ENCODE measurements around the gene KIZ. TPM values are rescaled to one million over a fixed set of nuclear protein-coding genes. Genes with fewer than 3 reads are reported as not detected.
A peak's percentile ranks its signal among the peaks of the same experiment; 100 is the strongest.

The KIZ gene
- total RNA-seq, 1 experiment from 2014 or later = 9.1 TPM

GRCh38 chr20:21180248-21180647 lies 54.4 kb downstream of the KIZ start:
- H3K4me1 ChIP-seq (ENCODE audit: insufficient read depth, low read length, poor library complexity, severe bottlenecking) = no peaks in the 10 kb centered on the region
- DNase-seq (ENCODE audit: low spot score) = no peak

GRCh38 chr20:21181028-21181427 lies 55.1 kb downstream of the KIZ start:
- TF ChIP-seq, protein P1, sequence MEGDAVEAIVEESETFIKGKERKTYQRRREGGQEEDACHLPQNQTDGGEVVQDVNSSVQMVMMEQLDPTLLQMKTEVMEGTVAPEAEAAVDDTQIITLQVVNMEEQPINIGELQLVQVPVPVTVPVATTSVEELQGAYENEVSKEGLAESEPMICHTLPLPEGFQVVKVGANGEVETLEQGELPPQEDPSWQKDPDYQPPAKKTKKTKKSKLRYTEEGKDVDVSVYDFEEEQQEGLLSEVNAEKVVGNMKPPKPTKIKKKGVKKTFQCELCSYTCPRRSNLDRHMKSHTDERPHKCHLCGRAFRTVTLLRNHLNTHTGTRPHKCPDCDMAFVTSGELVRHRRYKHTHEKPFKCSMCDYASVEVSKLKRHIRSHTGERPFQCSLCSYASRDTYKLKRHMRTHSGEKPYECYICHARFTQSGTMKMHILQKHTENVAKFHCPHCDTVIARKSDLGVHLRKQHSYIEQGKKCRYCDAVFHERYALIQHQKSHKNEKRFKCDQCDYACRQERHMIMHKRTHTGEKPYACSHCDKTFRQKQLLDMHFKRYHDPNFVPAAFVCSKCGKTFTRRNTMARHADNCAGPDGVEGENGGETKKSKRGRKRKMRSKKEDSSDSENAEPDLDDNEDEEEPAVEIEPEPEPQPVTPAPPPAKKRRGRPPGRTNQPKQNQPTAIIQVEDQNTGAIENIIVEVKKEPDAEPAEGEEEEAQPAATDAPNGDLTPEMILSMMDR (conservative IDR thresholded peaks at IDR 0.05; ENCODE audit: low read depth, low read length) = no peak
- no peak for TF ChIP-seq EZH2 (IDR thresholded peaks at IDR 0.05; ENCODE audit: borderline replicate concordance, low read depth, low read length, poor library complexity, severe bottlenecking)
- no peaks in the 10 kb centered on the region for H3K27me3 ChIP-seq (replicated peaks; ENCODE audit: insufficient read depth, low read depth, low read length, poor library complexity)
- BruUV-seq (replicated peaks) = no TSS peak
- H3K4me1 ChIP-seq (ENCODE audit: insufficient read depth, low read length, poor library complexity, severe bottlenecking) = no peaks in the 10 kb centered on the region
- intact Hi-C loops (cut with micrococcal nuclease; ENCODE audit: unreplicated experiment) = no loop called here
- H3K36me3 ChIP-seq (ENCODE audit: insufficient read depth, low read length, poor library complexity, severe bottlenecking) = no peaks in the 10 kb centered on the region
- DNase-seq (ENCODE audit: low spot score) = no peak
- ChIA-PET POLR2A (ENCODE audit: low non-redundant PET) (no interaction called here), CTCF (no interaction called here)
- no peak overlapping the region for H3K4me3 ChIP-seq (ENCODE audit: low read depth, low read length, poor library complexity, severe bottlenecking)
- H3K9me3 ChIP-seq (ENCODE audit: low read depth, low read length, poor library complexity, severe bottlenecking) = peaks cover 10% of the 10 kb centered on the region
- H3K27ac ChIP-seq (ENCODE audit: low read depth, low read length, poor library complexity, severe bottlenecking) = no peak overlapping the region

More at GRCh38 chr20:21180248-21180647, 54.4 kb downstream of the KIZ start:
- H3K4me3 ChIP-seq (ENCODE audit: low read depth, low read length, poor library complexity, severe bottlenecking) = no peak overlapping the region
- intact Hi-C loops (cut with micrococcal nuclease; ENCODE audit: unreplicated experiment) = no loop called here
- no peaks in the 10 kb centered on the region for H3K36me3 ChIP-seq (ENCODE audit: insufficient read depth, low read length, poor library complexity, severe bottlenecking)
- TF ChIP-seq, protein P1 (conservative IDR thresholded peaks at IDR 0.05; ENCODE audit: low read depth, low read length) = no peak
- TF ChIP-seq EZH2 (IDR thresholded peaks at IDR 0.05; ENCODE audit: borderline replicate concordance, low read depth, low read length, poor library complexity, severe bottlenecking) = no peak
- BruUV-seq (replicated peaks) = no TSS peak
- POLR2A ChIA-PET (ENCODE audit: low non-redundant PET) = no interaction called here
- CTCF ChIA-PET = no interaction called here
- no peak overlapping the region for H3K27ac ChIP-seq (ENCODE audit: low read depth, low read length, poor library complexity, severe bottlenecking)
- H3K27me3 ChIP-seq (replicated peaks; ENCODE audit: insufficient read depth, low read depth, low read length, poor library complexity) = no peaks in the 10 kb centered on the region
- H3K9me3 ChIP-seq (ENCODE audit: low read depth, low read length, poor library complexity, severe bottlenecking) = peaks cover 10% of the 10 kb centered on the region

DNA sequence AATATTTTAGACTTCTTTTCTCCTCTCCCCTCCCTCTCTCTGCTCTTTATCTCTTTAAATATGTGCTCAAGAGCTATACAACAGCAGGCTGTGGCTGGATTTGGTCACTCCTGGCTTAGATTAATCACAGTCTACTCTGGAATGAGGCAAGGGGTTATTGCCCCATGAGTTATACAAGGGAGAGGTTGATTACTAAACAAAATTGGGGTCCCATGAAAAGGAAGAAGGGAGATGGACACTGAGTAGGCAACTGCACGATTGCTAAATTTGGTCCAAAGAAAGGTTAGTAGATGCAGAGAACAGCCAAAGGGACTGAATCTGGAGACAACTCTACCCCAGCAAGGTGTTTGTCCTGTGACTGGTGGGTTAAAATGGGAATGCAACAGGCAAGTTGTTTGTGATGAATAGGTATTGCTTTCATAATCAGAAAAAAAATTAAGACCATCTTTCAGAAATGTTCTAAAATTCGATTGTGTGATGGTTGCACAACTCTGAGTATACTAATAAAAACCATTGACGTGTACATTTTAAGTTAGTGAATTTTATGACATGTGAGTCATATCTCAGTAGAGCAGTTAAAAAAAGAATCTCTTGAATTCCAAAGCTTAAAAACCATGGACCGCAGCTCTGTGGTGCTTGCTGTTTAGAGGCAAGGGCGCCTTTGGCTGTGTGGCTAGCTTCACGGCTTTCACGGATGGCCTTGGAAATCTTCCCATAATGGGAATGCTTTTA lies 57.1 kb downstream of the KIZ start:
- H3K4me3 ChIP-seq (ENCODE audit: low read depth, low read length, poor library complexity, severe bottlenecking) = no peak overlapping the region
- CTCF ChIA-PET = no interaction called here
- no peak overlapping the region for H3K27ac ChIP-seq (ENCODE audit: low read depth, low read length, poor library complexity, severe bottlenecking)
- no peaks in the 10 kb centered on the region for H3K36me3 ChIP-seq (ENCODE audit: insufficient read depth, low read length, poor library complexity, severe bottlenecking)
- no peaks in the 10 kb centered on the region for H3K4me1 ChIP-seq (ENCODE audit: insufficient read depth, low read length, poor library complexity, severe bottlenecking)
- peak; percentile 46 for DNase-seq (ENCODE audit: low spot score)
- intact Hi-C loops (cut with micrococcal nuclease; ENCODE audit: unreplicated experiment) = no loop called here
- no TSS peak for BruUV-seq (replicated peaks)
- H3K27me3 ChIP-seq (replicated peaks; ENCODE audit: insufficient read depth, low read depth, low read length, poor library complexity) = no peaks in the 10 kb centered on the region
- POLR2A ChIA-PET (ENCODE audit: low non-redundant PET) = no interaction called here
- peaks cover 6% of the 10 kb centered on the region for H3K9me3 ChIP-seq (ENCODE audit: low read depth, low read length, poor library complexity, severe bottlenecking)
- no peak for TF ChIP-seq EZH2 (IDR thresholded peaks at IDR 0.05; ENCODE audit: borderline replicate concordance, low read depth, low read length, poor library complexity, severe bottlenecking)
- TF ChIP-seq, protein P1 (conservative IDR thresholded peaks at IDR 0.05; ENCODE audit: low read depth, low read length) = no peak

All from A673 (cell line).